ENCODE measurements around the gene SLC35A3.
A peak's percentile ranks its signal among the peaks of the same experiment; 100 is the strongest.

SLC35A3 gene

DNA sequence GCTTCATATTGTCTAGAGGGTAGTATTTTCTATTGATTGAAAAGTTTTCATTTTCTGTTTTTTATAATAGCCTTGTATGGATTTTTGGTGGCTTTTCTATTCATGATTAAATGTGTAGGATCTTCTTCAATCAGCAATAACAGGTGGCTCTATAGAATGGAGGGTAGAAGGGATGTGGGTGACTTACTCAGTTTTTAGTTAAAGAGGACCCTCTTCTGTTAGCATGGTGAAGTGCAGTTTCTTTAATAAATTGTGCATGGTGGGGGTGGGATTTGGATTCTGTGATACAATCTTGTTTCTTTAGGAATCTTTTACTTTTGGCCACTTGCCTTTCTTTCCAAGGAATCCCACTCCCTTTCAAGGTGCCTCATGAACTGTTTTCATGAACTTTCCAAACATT, 64.7 kb downstream of the SLC35A3 start:
- H3K4me3 ChIP-seq (ENCODE audit: low read depth, low read length), result no peak overlapping the region
- TF ChIP-seq, protein P1, sequence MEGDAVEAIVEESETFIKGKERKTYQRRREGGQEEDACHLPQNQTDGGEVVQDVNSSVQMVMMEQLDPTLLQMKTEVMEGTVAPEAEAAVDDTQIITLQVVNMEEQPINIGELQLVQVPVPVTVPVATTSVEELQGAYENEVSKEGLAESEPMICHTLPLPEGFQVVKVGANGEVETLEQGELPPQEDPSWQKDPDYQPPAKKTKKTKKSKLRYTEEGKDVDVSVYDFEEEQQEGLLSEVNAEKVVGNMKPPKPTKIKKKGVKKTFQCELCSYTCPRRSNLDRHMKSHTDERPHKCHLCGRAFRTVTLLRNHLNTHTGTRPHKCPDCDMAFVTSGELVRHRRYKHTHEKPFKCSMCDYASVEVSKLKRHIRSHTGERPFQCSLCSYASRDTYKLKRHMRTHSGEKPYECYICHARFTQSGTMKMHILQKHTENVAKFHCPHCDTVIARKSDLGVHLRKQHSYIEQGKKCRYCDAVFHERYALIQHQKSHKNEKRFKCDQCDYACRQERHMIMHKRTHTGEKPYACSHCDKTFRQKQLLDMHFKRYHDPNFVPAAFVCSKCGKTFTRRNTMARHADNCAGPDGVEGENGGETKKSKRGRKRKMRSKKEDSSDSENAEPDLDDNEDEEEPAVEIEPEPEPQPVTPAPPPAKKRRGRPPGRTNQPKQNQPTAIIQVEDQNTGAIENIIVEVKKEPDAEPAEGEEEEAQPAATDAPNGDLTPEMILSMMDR (IDR thresholded peaks at IDR 0.05; ENCODE audit: low read depth, low read length), result peak; percentile 12; the same call in 1 of the 2 replicates

DNA sequence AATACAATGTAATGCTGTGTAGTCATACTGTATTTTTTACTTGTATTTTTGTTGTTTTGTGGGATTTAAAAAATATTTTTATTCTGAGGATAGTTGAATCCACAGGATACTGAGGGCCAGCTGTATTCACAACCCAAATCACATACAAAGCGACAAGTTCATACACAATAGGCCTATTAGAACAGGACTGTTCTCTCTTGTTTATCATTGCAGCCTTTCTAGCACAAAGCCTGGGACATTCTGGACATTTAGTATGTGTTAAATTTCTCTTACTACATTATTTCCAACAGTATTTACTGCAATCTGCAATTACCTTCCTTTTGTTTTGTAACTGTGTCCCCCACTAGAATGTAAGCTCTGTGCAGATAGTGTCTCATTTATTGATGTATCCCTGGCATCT, 65.4 kb downstream of the SLC35A3 start:
- TF ChIP-seq, protein P1 (IDR thresholded peaks at IDR 0.05; ENCODE audit: low read depth, low read length), result no peak
- H3K4me3 ChIP-seq (ENCODE audit: low read depth, low read length), result no peak overlapping the region

DNA sequence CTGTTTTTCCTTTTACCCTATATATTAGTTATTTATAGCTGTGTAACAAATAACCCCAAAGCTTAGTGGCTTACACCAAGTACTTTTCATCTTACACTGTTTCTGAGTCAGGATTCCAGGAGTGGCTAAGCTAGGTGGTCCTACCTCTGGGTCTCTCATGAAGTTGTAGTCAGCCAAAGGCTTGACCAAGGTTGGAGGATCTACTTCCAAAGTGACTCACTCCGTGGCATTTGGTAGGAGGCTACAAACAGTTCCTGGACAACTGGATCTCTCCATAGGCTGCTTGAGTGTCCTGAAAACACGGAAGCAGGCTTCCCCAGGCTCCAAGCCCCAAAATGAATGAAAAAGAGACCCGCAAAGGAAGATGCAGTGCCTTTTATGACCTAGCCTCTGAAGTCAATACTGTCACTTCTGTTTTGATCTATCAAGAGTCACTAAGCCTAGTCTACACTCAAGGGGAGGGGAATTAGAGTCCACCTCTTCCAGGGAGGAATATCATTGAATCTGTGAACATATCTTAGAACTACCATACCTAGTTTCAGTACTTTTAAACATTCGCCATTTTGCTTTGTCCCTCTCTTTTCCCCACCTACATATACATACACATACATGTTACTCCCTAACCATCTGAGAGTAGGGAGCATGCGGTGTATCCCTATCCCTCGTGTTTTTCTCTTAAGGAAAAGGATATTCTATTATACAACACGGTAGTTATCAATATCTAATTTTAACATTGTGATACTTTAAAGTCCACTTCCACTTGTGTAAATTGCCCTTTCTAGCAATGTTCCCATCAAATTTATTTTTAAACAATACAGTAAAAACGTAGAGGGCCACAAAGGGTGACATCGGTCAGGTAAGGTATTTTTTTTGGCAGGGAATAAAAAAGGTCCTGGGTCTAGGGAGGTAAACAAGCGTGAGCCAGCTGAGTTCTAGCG, 67.2 kb downstream of the SLC35A3 start:
- H3K4me3 ChIP-seq (ENCODE audit: low read depth, low read length), result peak overlapping the region; percentile 86
- TF ChIP-seq, protein P1 (IDR thresholded peaks at IDR 0.05; ENCODE audit: low read depth, low read length), result no peak

DNA sequence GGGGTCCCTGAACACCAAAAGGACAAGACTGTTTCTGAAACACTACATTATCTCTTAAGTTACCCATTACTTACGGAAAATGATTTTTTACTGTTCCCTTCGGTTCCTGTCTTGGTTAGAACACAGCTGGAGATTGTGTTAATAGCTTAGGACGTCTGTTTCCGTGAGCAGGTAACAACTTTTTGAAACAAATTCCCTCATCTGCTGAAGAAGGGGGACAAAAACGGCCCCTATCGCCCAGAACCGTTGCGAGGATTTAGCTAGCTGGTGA, 67.8 kb downstream of the SLC35A3 start:
- H3K4me3 ChIP-seq (ENCODE audit: low read depth, low read length), result peak overlapping the region; percentile 86
- TF ChIP-seq, protein P1 (IDR thresholded peaks at IDR 0.05; ENCODE audit: low read depth, low read length), result no peak

DNA sequence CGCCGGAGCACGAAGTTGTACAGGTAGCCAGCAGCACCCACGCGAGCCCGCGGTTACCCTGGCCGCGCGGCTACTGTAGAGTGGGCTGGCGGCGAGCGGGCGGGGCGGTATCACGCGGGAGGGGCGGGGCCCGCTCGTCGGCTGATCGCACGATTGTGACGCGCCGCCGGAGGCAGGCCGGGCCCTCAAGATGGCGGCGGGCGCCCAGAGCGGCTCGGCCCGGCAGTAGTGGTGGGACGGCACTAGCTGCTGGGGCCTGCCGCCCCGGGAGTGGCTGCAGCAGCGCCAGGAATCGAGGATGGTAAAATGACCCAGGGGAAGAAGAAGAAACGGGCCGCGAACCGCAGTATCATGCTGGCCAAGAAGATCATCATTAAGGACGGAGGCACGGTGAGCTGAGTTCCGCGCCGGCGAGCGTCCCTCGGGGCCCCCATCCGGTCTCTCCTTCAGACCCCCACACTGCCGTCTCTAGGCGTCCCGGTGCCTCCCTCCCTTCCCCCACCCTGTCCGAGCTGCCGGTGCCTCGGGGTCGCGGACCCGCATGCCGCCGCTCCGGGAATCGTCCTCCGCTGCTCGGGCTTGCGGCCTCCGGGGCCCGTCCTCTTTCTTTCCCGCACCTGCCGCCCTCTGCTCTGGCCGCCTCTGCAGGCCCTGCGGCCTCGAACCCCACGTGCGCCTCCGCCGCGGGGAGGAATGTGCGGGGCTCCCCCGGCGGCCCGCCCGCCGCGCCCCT, 68.3 kb downstream of the SLC35A3 start:
- H3K4me3 ChIP-seq (ENCODE audit: low read depth, low read length), result peak overlapping the region; percentile 86
- TF ChIP-seq, protein P1 (IDR thresholded peaks at IDR 0.05; ENCODE audit: low read depth, low read length), result no peak

DNA sequence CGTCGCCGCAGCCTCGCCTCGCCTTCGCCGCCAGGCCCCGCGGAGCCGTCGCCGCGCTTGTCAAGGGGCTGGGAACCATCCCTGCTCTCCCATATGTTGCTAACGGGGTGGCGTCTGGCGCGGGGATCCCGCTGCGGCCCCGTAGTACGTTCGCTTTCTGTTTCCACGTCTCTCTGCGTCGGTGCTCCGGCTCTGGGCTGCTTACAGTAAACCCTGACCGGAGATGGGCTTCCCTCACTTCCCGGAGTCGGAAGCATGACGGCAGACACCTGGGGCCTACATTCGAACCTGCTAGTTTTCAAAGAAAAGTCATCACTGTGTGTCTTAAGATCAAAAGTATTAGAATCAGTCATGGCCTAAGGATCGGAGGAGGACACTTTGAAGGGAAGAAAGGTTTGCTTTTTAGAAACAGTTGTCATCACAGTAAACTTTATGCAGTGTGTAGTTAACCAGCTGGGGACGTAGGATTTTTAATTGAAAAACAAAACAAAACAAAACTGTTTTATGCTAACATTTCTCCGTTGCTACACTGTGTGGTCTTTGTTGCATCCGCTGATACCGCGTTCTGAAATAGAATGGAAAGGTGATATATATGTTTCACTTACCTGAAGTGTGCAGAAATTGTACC, 69.0 kb downstream of the SLC35A3 start:
- peak overlapping the region; percentile 86 for H3K4me3 ChIP-seq (ENCODE audit: low read depth, low read length)
- TF ChIP-seq, protein P1 (IDR thresholded peaks at IDR 0.05; ENCODE audit: low read depth, low read length), result no peak
